Smooth muscle cell (in vitro differentiated cells): Measurements from ENCODE around the gene ZFP1. TPM values are rescaled to one million over a fixed set of nuclear protein-coding genes. Genes with fewer than 3 reads are reported as not detected.

ENCODE experiments used
- DNase-seq: peaks from one replicate; lab custom pipeline; 2025; ENCODE audit not compliant: unreplicated experiment; lab: John Stamatoyannopoulos, UW
- H2AFZ ChIP-seq: fragments of 200-600 bp; sonication (generic); 2 replicates; pipeline ENCODE4 v1.6.0; 2016; ENCODE audit warnings: antibody characterized with exemption, low read depth, mild to moderate bottlenecking
- H3F3A ChIP-seq: fragments of 200-600 bp; sonication (generic); 2 replicates; pipeline ENCODE4 v1.6.0; 2017; ENCODE audit warnings: antibody characterized with exemption, low read depth
- H3K27ac ChIP-seq: fragments of 200-600 bp; sonication (generic); 2 replicates; pipeline ENCODE4 v1.5.1; 2016; ENCODE audit warnings: low read depth, mild to moderate bottlenecking
- H3K27me3 ChIP-seq: fragments of 200-600 bp; sonication (generic); 2 replicates; pipeline ENCODE4 v1.6.1; 2016; ENCODE audit warnings: low read depth, mild to moderate bottlenecking
- H3K36me3 ChIP-seq: fragments of 200-600 bp; sonication (generic); 2 replicates; pipeline ENCODE4 v1.5.1; 2016; ENCODE audit warnings: low read depth
- H3K4me1 ChIP-seq: fragments of 200-600 bp; sonication (generic); 2 replicates; pipeline ENCODE4 v1.5.1; 2016; ENCODE audit warnings: low read depth
- H3K4me2 ChIP-seq: fragments of 200-600 bp; sonication (generic); 2 replicates; pipeline ENCODE4 v1.6.0; 2016; ENCODE audit warnings: mild to moderate bottlenecking
- H3K4me3 ChIP-seq: fragments of 200-600 bp; sonication (generic); 2 replicates; pipeline ENCODE4 v1.5.1; 2016; ENCODE audit warnings: mild to moderate bottlenecking
- H3K79me2 ChIP-seq: fragments of 200-600 bp; sonication (generic); 2 replicates; pipeline ENCODE4 v1.6.0; 2016; ENCODE audit warnings: low read depth, mild to moderate bottlenecking
- H3K9ac ChIP-seq: fragments of 200-600 bp; sonication (generic); 2 replicates; pipeline ENCODE4 v1.6.0; 2016; ENCODE audit warnings: low read depth
- H3K9me3 ChIP-seq: fragments of 200-600 bp; sonication (generic); replicated peaks from 2 replicates; pipeline ENCODE4 v1.5.1; 2016; ENCODE audit warnings: low read depth
- H4K20me1 ChIP-seq: fragments of 200-600 bp; sonication (generic); 2 replicates; pipeline ENCODE4 v1.6.0; 2016; ENCODE audit warnings: low read depth
- CTCF ChIP-seq: fragments of 200-600 bp; sonication (generic); IDR thresholded peaks from 2 replicates; pipeline ENCODE4 v1.5.1; 2017; ENCODE audit warnings: borderline replicate concordance, mild to moderate bottlenecking, antibody characterized with exemption; ENCODE audit not compliant: insufficient read depth, poor library complexity, severe bottlenecking
- WGBS: methylation state at CpG from one replicate; pipeline ENCODE4 v1.1.7; 2016; ENCODE audit warnings: low lambda C conversion rate; 5-methylcytosine and 5-hydroxymethylcytosine counted together
- polyA plus RNA-seq: library from polyadenylated mRNA; unstranded; fragments of >200 nt; fragmentation: Nextera tagmentation; extraction: Ambion mirVana; gene quantifications from 2 replicates; pipeline ENCODE4 v1.2.1, GENCODE V29; 2016
- total RNA-seq: library from RNA; depleted of rRNA; stranded (reverse); fragments of >200 nt; gene quantifications from 2 replicates; pipeline ENCODE4 v1.2.3, GENCODE V29; 2014

Gene ZFP1
- total and polyA plus RNA-seq, 2 experiments from 2014 or later: 12.6 to 15.0 TPM

GRCh38 chr16:75100603-75100990 lies 47.7 kb upstream of the ZFP1 start:
- Histone ChIP-seq H3K27me3 (no peaks in the 10 kb centered on the region), H3K9me3 (no peaks in the 10 kb centered on the region), H3K27ac (no peak overlapping the region), H3K4me1 (peaks cover 11% of the 10 kb centered on the region), H3K36me3 (no peaks in the 10 kb centered on the region), H3K9ac (no peak overlapping the region), H4K20me1 (peaks cover 65% of the 10 kb centered on the region), H3K4me2 (no peak overlapping the region), H3F3A (no peaks in the 10 kb centered on the region), H2AFZ (no peak overlapping the region), H3K79me2 (no peaks in the 10 kb centered on the region), H3K4me3 (no peak overlapping the region)
- TF ChIP-seq CTCF: no peak
- no peak for DNase-seq
- WGBS: 78% methylated on average over 3 of the region's 3 CpGs

DNA sequence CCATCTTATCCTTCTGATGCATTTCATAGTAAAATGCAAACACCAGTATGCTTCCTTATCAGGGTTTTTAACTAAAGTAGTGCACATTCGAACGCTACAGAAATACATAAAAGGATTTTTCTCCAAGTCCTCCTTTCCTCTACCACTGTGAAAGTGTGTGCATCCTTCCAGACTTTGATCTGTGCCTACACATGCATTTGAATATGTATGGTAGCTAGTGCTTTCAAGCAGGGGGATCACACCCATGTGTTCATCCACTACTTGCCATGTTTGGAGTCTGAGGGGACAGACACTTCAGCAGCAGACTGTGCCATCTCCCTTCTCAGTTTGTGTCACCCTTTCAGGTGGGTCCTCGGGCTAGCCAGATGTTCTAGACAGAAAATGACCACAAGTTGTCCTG lies 46.7 kb upstream of the ZFP1 start:
- H3K9ac ChIP-seq: no peak overlapping the region
- no peaks in the 10 kb centered on the region for H3K36me3 ChIP-seq
- no peak overlapping the region for H3K4me2 ChIP-seq
- H2AFZ ChIP-seq: no peak overlapping the region
- H3K4me1 ChIP-seq: peaks cover 22% of the 10 kb centered on the region
- no peak overlapping the region for H3K27ac ChIP-seq
- no peaks in the 10 kb centered on the region for H3K9me3 ChIP-seq
- no peak for TF ChIP-seq CTCF
- 95% methylated on average over 3 of the region's 3 CpGs for WGBS
- no peak overlapping the region for H3K4me3 ChIP-seq
- no peak for DNase-seq
- no peaks in the 10 kb centered on the region for H3F3A ChIP-seq
- peaks cover 56% of the 10 kb centered on the region for H4K20me1 ChIP-seq
- no peaks in the 10 kb centered on the region for H3K79me2 ChIP-seq
- H3K27me3 ChIP-seq: no peaks in the 10 kb centered on the region

DNA sequence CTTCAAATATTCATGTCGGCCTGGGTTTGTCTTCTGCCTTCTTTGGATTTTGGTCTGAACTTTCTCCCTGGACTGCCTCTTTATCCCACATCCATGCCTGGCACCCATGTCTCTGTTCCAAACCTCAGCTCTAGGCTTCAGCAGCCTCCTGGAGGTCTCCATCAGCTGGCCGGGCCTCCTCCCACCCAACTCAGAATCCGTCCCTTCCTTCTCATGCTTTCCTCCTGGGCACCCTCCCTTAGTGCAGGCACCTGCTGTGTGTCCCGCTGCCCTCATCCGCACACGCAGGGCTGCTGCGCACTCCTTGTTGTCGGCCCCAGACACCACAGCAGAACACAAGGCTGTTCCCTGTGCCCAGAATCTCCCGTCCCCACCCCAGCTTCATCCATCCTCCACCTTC lies 45.7 kb upstream of the ZFP1 start:
- no peak for DNase-seq
- no peak overlapping the region for H3K4me3 ChIP-seq
- no peak overlapping the region for H2AFZ ChIP-seq
- TF ChIP-seq CTCF: no peak
- no peaks in the 10 kb centered on the region for H3K9me3 ChIP-seq
- H3K27me3 ChIP-seq: no peaks in the 10 kb centered on the region
- H3K36me3 ChIP-seq: no peaks in the 10 kb centered on the region
- H4K20me1 ChIP-seq: peaks cover 47% of the 10 kb centered on the region
- H3K9ac ChIP-seq: no peak overlapping the region
- H3K4me2 ChIP-seq: no peak overlapping the region
- H3K4me1 ChIP-seq: peaks cover 22% of the 10 kb centered on the region
- WGBS: 100% methylated on average over 9 of the region's 9 CpGs
- no peaks in the 10 kb centered on the region for H3F3A ChIP-seq
- H3K27ac ChIP-seq: no peak overlapping the region
- H3K79me2 ChIP-seq: no peaks in the 10 kb centered on the region

DNA sequence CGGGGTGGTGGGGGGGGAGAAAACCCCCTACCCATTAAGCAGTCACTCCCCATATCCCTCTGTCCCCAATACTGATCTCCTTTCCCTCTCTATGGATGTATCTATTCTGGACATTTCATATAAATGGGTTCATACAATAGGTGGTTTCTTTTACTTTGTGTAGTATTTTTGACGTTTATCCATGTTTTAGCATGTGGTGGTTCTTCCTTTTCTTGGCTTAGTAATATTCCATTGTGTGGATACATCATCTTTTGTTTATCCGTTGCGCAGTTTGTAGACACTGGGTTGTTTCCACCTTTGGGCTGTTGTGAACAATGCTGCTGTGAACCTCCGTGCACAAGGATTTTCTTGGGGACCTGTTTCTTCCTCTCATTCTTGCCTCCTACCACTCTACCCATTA lies 44.3 kb upstream of the ZFP1 start:
- no peak for DNase-seq
- Histone ChIP-seq H3K27me3 (no peaks in the 10 kb centered on the region), H3K4me2 (no peak overlapping the region), H2AFZ (no peak overlapping the region), H3K36me3 (no peaks in the 10 kb centered on the region), H3K4me1 (peaks cover 30% of the 10 kb centered on the region), H3K4me3 (no peak overlapping the region), H3F3A (no peaks in the 10 kb centered on the region), H3K79me2 (no peaks in the 10 kb centered on the region), H4K20me1 (peaks cover 34% of the 10 kb centered on the region), H3K27ac (no peak overlapping the region), H3K9me3 (no peaks in the 10 kb centered on the region), H3K9ac (no peak overlapping the region)
- 100% methylated on average over 5 of the region's 5 CpGs for WGBS
- TF ChIP-seq CTCF: no peak
